HCT116 (cell line): Measurements from ENCODE around the gene CAMKMT. TPM values are rescaled to one million over a fixed set of nuclear protein-coding genes. Genes with fewer than 3 reads are reported as not detected.

Experiments
- ATAC-seq: fragments of 200-7000 bp; cut with Tn5 transposase; 2 replicates; pipeline ENCODE4 v1.9.1; 2020; ENCODE audit warnings: mild to moderate bottlenecking, moderate library complexity
- BruUV-seq: library from RNA; stranded (reverse); fragments of 400-500 nt; replicated peaks from 2 replicates; lab custom pipeline; 2021; lab: Mats Ljungman, UMichigan
- CTCF ChIA-PET: fragments of 300-600 bp; sonication (Branson Sonifier 250); formaldehyde crosslinking; loops from one replicate; lab custom pipeline; 2021; ENCODE audit warnings: antibody characterized with exemption; lab: Charles Lee
- POLR2A ChIA-PET: fragments of 300-600, 350-600 bp; sonication (Branson Sonifier 250); formaldehyde crosslinking; loops from one replicate; lab custom pipeline; 2021; ENCODE audit warnings: antibody characterized with exemption; lab: Charles Lee
- RAD21 ChIA-PET, 2 experiments: fragments of 300-600 bp; sonication (Branson Sonifier 250); formaldehyde crosslinking; loops; one replicate each; lab custom pipeline; 2023; ENCODE audit warnings: low total read pairs in 2 of 2; ENCODE audit not compliant: uncharacterized antibody in 2 of 2, unreplicated experiment in 2 of 2, low non-redundant PET in 1 of 2; lab: Charles Lee
- DNase-seq: peaks from one replicate; pipeline ENCODE4 v3.0.0-alpha.2; 2010; ENCODE audit warnings: low read depth, low spot score
- H2AFZ ChIP-seq: fragments of 200-600 bp; shearing (Covaris generic), sonication (generic); 2 replicates; pipeline ENCODE4 v1.6.1; 2017; ENCODE audit warnings: low read depth, mixed run types, mixed read lengths, antibody characterized with exemption, low read length; ENCODE audit not compliant: poor library complexity, severe bottlenecking
- H3K27ac ChIP-seq: 2 replicates; pipeline ENCODE4 v1.5.1; 2012; ENCODE audit warnings: low read depth, low read length
- H3K27me3 ChIP-seq: fragments of 200-600 bp; sonication (generic); 2 replicates; pipeline ENCODE4 v1.6.1; 2016; ENCODE audit warnings: mixed run types, low read length, mixed read lengths; ENCODE audit not compliant: insufficient read depth
- H3K36me3 ChIP-seq, 2 experiments: fragments of 200-500 bp in 1 of 2; fragments of 200-600 bp in 1 of 2; sonication (Bioruptor generic) in 1 of 2; sonication (generic) in 1 of 2; 2 replicates each; pipeline versions ENCODE4 v1.5.1 to v1.6.1; 2014 to 2016; ENCODE audit warnings: low read length in 2 of 2, inconsistent platforms in 1 of 2, mixed read lengths in 1 of 2, mixed run types in 1 of 2; ENCODE audit not compliant: insufficient read depth in 2 of 2, control insufficient read depth in 1 of 2
- H3K4me1 ChIP-seq, 2 experiments: fragments of 200-600 bp in 1 of 2; sonication (generic) in 1 of 2; 2 replicates each; pipeline versions ENCODE4 v1.5.1 to v1.6.1; 2012 to 2017; ENCODE audit warnings: low read length in 2 of 2, inconsistent platforms in 1 of 2, mild to moderate bottlenecking in 1 of 2, mixed read lengths in 1 of 2, mixed run types in 1 of 2, moderate library complexity in 1 of 2; ENCODE audit not compliant: insufficient read depth in 2 of 2, control insufficient read depth in 1 of 2
- H3K4me2 ChIP-seq: fragments of 200-600 bp; sonication (generic); 2 replicates; pipeline ENCODE4 v1.6.1; 2017; ENCODE audit warnings: mixed run types, low read length, mixed read lengths
- H3K4me3 ChIP-seq, 2 experiments: fragments of 200-600 bp in 1 of 2; sonication (generic) in 1 of 2; replicated peaks in 1 of 2; 2 replicates each; pipeline ENCODE4 v1.5.1; 2011 to 2016; ENCODE audit warnings: low read length in 2 of 2, control low read depth in 1 of 2, low read depth in 1 of 2, mild to moderate bottlenecking in 1 of 2, mixed read lengths in 1 of 2, mixed run types in 1 of 2
- H3K79me2 ChIP-seq: fragments of 200-600 bp; sonication (generic); 2 replicates; pipeline ENCODE4 v1.6.1; 2017; ENCODE audit warnings: mild to moderate bottlenecking, mixed run types, low read length, moderate library complexity, mixed read lengths; ENCODE audit not compliant: insufficient read depth
- H3K9ac ChIP-seq: fragments of 200-600 bp; sonication (generic); 2 replicates; pipeline ENCODE4 v1.6.1; 2016; ENCODE audit warnings: low read length, mixed read lengths
- H3K9me2 ChIP-seq: fragments of 200-600 bp; sonication (generic), shearing (Covaris generic); 2 replicates; pipeline ENCODE4 v1.6.1; 2017; ENCODE audit warnings: mixed run types, mild to moderate bottlenecking, moderate library complexity; ENCODE audit not compliant: insufficient read depth
- H3K9me3 ChIP-seq, 2 experiments: fragments of 200-500 bp in 1 of 2; fragments of 200-600 bp in 1 of 2; sonication (Bioruptor generic) in 1 of 2; sonication (generic) in 1 of 2; 2 replicates each; pipeline ENCODE4 v1.6.1; 2014 to 2017; ENCODE audit warnings: low read length in 2 of 2, mixed read lengths in 2 of 2, inconsistent platforms in 1 of 2, low read depth in 1 of 2, mild to moderate bottlenecking in 1 of 2, mixed run types in 1 of 2, moderate library complexity in 1 of 2; ENCODE audit not compliant: control insufficient read depth in 1 of 2, insufficient read depth in 1 of 2
- H4K20me1 ChIP-seq: fragments of 200-600 bp; sonication (generic), shearing (Covaris generic); 2 replicates; pipeline ENCODE4 v1.6.1; 2017; ENCODE audit warnings: mixed run types, mild to moderate bottlenecking, moderate library complexity; ENCODE audit not compliant: insufficient read depth
- CBX3 ChIP-seq: IDR thresholded peaks from 2 replicates; pipeline ENCODE4 v1.6.1; 2012; ENCODE audit warnings: low read depth
- CTCF ChIP-seq, 3 experiments: fragments of 200-600 bp in 1 of 3; sonication (generic) in 1 of 3; IDR thresholded peaks in 2 of 3; conservative IDR thresholded peaks in 1 of 3; 2 replicates each; pipeline ENCODE4 v1.5.1; 2012 to 2017; ENCODE audit warnings: low read depth in 2 of 3, low read length in 2 of 3, antibody characterized with exemption in 1 of 3, borderline replicate concordance in 1 of 3, control low read depth in 1 of 3, mild to moderate bottlenecking in 1 of 3, mixed read lengths in 1 of 3, mixed run types in 1 of 3, moderate library complexity in 1 of 3; ENCODE audit not compliant: insufficient read depth in 1 of 3
- FOSL1 ChIP-seq: IDR thresholded peaks from 2 replicates; pipeline ENCODE4 v1.6.1; 2012; ENCODE audit warnings: low read depth
- MAX ChIP-seq: IDR thresholded peaks from 2 replicates; pipeline ENCODE4 v1.6.1; 2012
- POLR2AphosphoS5 ChIP-seq: IDR thresholded peaks from 2 replicates; pipeline ENCODE4 v1.6.1; 2011; ENCODE audit warnings: mild to moderate bottlenecking, low read depth, low read length, moderate library complexity
- RAD21 ChIP-seq: IDR thresholded peaks from 2 replicates; pipeline ENCODE4 v1.6.1; 2012; ENCODE audit warnings: low read depth, mild to moderate bottlenecking
- SP1 ChIP-seq: IDR thresholded peaks from 2 replicates; pipeline ENCODE4 v1.6.1; 2012; ENCODE audit warnings: low read depth
- SRF ChIP-seq: IDR thresholded peaks from 2 replicates; pipeline ENCODE4 v1.6.1; 2012; ENCODE audit warnings: low read depth
- TCF7L2 ChIP-seq: IDR thresholded peaks from 2 replicates; pipeline ENCODE4 v1.7.0; 2011; ENCODE audit warnings: borderline replicate concordance, inconsistent platforms; ENCODE audit not compliant: insufficient read depth, insufficient read length; ENCODE audit errors: extremely low read depth
- YY1 ChIP-seq: IDR thresholded peaks from 2 replicates; pipeline ENCODE4 v1.6.1; 2011; ENCODE audit warnings: low read length, low read depth, moderate library complexity, mild to moderate bottlenecking; ENCODE audit not compliant: insufficient replicate concordance; ENCODE audit errors: extremely low read depth
- intact Hi-C: fragments of 100-400 bp; cut with micrococcal nuclease; formaldehyde crosslinking; loops from 2 replicates; pipeline ENCODE4 v1.10.0; 2022
- total RNA-seq: library from RNA; stranded (reverse); gene quantifications from one replicate; pipeline ENCODE4 v1.2.1, GENCODE V29; 2021; ENCODE audit not compliant: unreplicated experiment

The CAMKMT gene
- total RNA-seq, 1 experiment from 2014 or later, result 10.6 TPM

- Histone ChIP-seq H3K4me2 (no peak overlapping the region), H3K79me2 (peaks cover 25% of the 10 kb centered on the region), H3K9me3 (no peaks in the 10 kb centered on the region), H3K36me3 (no peaks in the 10 kb centered on the region), H3K27ac (no peak overlapping the region), H4K20me1 (no peaks in the 10 kb centered on the region), H3K27me3 (no peaks in the 10 kb centered on the region), H3K4me1 (no peaks in the 10 kb centered on the region), H2AFZ (no peak overlapping the region), H3K9me2 (no peaks in the 10 kb centered on the region), H3K4me3 (no peak overlapping the region), H3K9ac (no peak overlapping the region)
- DNase-seq (no peak), ATAC-seq (no peak)
- BruUV-seq, result no TSS peak
- TF ChIP-seq RAD21, result no peak
- no peak for TF ChIP-seq FOSL1
- no peak for TF ChIP-seq SP1
- TF ChIP-seq TCF7L2, result no peak
- TF ChIP-seq SRF, result no peak
- TF ChIP-seq CTCF (IDR thresholded peaks at IDR 0.05 in 2 of 3, conservative IDR thresholded peaks at IDR 0.05 in 1 of 3; ENCODE audit: borderline replicate concordance in 1 of 3, insufficient read depth in 1 of 3, low read depth in 2 of 3, low read length in 2 of 3), result no peak
- no peak for TF ChIP-seq CBX3
- TF ChIP-seq MAX, result no peak
- intact Hi-C loops, result no loop called here
- ChIA-PET POLR2A (interaction anchor here (1.1 kb wide), 1 partner anchor 15 kb away, joined by 3 read pairs; no protein-coding TSS in a partner anchor), RAD21 (no interaction called here), CTCF (no interaction called here)
Measured at GRCh38 chr2:44354761-44355160, 7.0 kb upstream of the CAMKMT start.

GRCh38 chr2:44358503-44358902 is 3.2 kb upstream of the CAMKMT start:
- no TSS peak for BruUV-seq
- H3K27me3 ChIP-seq, result no peaks in the 10 kb centered on the region
- H3K27ac ChIP-seq, result no peak overlapping the region
- TF ChIP-seq POLR2AphosphoS5, result no peak
- TF ChIP-seq YY1, result no peak
- TF ChIP-seq SP1, result no peak
- TF ChIP-seq MAX, result no peak
- H2AFZ ChIP-seq, result no peak overlapping the region
- ChIA-PET RAD21 (no interaction called here), CTCF (no interaction called here), POLR2A (interaction anchor here (0.7 to 1.1 kb wide), 2 partner anchors 9 to 404 kb away, joined by 3 to 7 read pairs; no protein-coding TSS in a partner anchor)
- no peak overlapping the region for H3K4me2 ChIP-seq
- peaks cover 43% of the 10 kb centered on the region for H3K79me2 ChIP-seq
- ATAC-seq (no peak), DNase-seq (no peak)
- peaks cover 0 to 15% of the 10 kb centered on the region in 2 experiments; a peak in 2 of 4 replicates for H3K4me1 ChIP-seq
- no peak overlapping the region for H3K4me3 ChIP-seq
- H3K9me3 ChIP-seq, result no peaks in the 10 kb centered on the region
- H3K9ac ChIP-seq, result no peak overlapping the region
- H3K36me3 ChIP-seq, result no peaks in the 10 kb centered on the region
- H4K20me1 ChIP-seq, result no peaks in the 10 kb centered on the region
- no peaks in the 10 kb centered on the region for H3K9me2 ChIP-seq
- intact Hi-C loops, result no loop called here
